GM18907 (cell line): Measurements from ENCODE around the gene UBTD1.
A peak's percentile ranks its signal among the peaks of the same experiment; 100 is the strongest.
"Not testable (repeated sequence)": the region's sequence is repeated elsewhere in the genome, so short reads cannot be mapped to it uniquely, and the experiment has no call there.

Experiments used
- ATAC-seq: cut with Tn5 transposase; IDR thresholded peaks from one replicate; pipeline ENCODE4 v1.9.1; 2021; ENCODE audit warnings: mild to moderate bottlenecking, moderate library complexity; ENCODE audit not compliant: unreplicated experiment

UBTD1 gene

GRCh38 chr10:97537186-97537869 lies 38.6 kb downstream of the UBTD1 start:
- ATAC-seq: no peak

DNA sequence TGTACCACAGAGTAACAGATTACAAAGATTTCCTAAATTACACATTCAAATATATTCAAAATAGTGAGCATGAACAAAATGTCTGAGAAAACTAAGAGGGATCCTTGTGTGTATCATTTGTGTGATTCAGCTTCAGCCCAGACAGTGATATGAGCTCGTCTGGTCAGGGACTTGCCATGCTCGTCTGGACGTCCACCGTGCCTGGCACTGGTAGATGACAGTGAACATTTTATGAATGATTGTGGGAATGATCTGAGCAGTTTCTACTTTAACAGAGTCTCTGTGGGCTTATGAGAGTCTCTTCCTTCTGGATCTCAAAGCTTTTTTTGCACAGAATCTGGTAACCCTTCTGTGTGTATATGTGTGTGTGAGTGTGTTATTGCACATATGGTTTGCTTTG lies 39.7 kb downstream of the UBTD1 start:
- no peak for ATAC-seq

- ATAC-seq: no peak
Observed at GRCh38 chr10:97538839-97539238, 40.1 kb downstream of the UBTD1 start.

GRCh38 chr10:97539523-97540200 lies 40.9 kb downstream of the UBTD1 start:
- no peak for ATAC-seq

DNA sequence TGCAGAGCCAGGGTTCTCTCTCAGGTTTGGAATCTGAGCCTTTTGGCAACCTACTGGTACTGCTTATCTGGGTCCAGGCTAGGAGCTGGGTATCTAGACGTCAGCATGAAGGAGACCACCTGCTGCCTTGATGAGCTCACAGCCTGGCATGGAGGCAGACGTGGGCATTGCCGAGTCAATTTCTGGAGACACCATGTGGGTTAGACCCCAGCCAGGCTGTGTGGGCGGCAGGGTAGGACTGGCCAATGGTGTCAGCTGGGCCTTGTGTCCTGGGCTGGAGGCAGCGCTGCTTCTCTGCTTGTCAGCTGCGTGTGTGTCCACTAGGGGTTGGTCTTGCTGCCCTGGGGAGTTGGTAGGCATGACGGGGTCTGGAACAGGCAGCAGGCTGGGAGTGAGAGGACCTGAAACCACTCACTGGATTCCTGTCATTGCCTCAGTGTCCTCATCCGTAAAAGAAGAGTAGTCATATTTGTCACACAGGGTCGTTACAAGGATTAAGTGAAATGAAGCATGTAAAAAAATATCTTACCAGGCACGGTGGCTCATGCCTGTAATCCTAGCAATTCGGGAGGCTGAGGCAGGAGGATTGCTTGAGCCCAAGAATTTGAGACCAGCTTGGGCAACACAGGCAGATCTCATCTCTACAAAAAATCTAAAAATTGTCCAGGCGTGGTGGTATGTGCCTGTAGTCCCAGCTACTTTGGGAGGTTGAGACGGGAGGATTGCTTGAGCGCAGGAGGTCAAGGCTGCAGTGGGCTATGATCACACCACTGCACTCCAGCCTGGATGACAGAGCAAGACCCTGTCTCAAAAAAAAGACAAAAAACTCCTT lies 42.2 kb downstream of the UBTD1 start:
- ATAC-seq: no peak

DNA sequence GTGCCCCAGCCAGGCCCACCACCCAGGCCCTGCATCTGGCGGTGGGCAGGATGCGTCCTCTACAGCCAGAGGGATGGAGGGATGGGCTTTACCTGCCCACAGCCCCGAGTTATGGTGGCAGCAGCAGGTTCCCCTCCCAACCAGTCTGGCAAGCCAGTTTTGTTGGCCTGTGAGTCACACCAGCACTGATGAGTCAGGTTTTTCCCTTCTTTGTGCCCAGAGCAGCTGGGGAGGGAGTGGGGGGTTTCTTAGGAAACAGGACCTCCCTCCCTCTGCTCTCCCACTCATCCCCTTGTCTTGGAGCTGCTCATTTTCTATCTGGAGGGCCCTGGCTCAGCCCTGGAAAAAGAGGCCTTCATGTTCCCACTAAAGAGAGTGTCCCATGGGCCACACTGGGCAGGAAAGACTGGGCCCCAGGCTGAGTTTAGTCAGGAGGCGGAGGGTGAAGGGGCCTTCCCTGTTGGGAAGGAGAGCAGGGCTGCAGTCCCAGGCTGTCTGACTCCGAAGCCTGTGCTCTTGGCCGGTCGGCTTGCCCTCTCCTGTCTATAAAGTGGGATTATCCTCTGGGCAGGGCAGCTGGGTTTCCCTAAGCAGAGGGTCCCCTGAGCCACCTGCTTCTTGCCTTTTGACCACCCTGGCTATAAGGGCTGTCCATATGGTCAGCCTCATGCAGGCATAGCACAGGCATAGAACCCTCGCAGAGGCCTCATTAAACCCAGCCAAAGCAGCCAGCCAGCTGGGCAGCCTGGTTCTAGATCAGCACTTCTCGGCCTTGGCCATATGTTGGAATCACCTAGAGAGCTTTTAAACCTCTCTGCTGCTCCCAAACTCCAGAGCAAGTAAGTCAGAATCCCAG lies 43.7 kb downstream of the UBTD1 start:
- ATAC-seq: no peak

- ATAC-seq: no peak
Observed at GRCh38 chr10:97543025-97543546, 44.4 kb downstream of the UBTD1 start.

- no peak for ATAC-seq
Observed at GRCh38 chr10:97546456-97547270, 47.9 kb downstream of the UBTD1 start.

DNA sequence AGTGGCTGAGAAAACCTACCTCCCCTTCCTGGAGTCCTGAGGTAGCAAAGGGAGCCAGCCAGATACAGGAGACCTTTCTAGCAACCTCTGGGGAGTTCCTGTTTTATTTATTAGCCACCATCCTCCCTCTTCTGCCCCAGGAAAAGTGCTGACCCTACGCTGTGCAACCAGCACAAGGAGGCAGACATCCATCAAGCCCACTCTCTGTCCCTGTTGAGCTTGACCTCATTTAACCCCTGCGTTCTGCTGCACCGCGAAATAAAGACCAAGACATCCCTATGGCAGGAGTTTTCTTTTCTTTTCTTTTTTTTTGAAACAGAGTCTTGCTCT lies 48.5 kb downstream of the UBTD1 start:
- no peak for ATAC-seq

- ATAC-seq: no peak
Observed at GRCh38 chr10:97547962-97548361, 49.2 kb downstream of the UBTD1 start.

GRCh38 chr10:97548828-97549455 lies 50.2 kb downstream of the UBTD1 start:
- ATAC-seq: no peak

DNA sequence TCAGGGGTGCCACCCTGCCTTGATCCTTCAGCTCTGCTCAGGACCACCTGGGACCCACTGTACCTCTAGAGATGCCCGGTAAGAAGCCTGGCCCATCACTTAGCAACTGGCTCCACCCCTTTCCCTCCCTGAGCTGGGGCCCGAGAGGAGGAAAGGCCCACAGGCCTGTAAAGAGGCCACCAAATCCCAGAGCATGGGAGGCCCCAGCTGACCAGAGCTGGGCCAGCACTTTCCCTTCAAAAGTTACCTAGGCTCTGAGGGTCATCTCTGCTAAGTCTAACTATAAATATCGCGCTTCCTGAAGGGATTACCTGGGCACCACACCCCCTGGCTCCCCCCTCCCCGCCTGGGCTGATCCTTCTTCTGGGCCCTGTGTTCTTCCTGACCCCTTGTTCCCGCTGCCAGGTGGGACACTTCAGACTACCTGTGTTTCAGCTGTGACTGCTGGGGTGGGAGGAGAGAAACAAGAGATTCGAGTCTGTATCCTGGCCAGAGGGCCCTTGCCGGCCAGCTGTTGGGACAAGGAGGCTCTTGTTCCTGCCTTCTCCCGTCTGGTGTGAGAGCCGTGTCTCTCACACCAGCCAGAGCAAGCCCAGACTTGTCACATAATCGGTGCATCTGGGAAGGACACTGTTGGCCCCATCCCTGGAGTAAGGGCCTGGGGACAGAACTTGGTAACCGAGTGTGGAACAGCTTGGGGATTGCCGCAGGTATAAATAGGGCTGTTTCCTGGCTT lies 51.0 kb downstream of the UBTD1 start:
- no peak for ATAC-seq

DNA sequence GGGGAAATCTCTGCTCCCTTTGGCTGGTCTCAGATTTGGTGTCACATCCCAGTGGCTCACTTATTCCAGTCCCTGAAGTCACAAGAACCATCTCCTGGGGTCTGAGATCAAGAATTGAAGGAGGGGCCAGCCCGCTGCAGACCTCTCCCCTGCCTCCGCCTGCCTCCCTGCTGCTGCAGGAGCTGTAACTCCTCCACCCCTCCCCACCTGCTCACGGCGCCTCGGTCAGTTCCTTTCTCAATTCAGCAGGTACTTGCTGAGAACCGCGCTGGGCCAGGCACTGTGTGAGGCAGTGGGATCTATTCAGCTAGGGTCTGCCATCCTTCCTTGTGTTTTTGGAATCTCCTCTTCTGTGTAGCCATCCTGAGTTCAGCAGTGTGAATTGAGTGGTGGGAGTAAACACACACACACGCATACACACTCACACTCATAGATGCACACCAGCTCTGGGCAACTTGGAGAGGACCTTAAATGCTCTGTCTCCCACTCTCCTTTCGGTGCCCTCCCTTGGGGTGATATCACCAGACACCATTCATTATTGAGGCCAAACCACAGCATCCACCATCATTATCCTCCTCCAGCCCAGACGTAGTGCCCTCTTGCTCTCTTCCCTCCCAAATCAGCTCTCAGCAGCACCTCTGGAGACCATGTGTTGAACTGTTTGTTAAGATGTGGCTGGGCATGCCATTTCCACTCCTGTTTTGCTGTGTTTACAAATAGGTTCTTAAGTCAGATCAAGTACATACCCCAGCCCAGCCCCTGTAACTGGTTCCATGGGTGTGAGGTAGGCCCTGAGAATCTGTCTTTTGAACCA lies 51.8 kb downstream of the UBTD1 start:
- no peak for ATAC-seq

DNA sequence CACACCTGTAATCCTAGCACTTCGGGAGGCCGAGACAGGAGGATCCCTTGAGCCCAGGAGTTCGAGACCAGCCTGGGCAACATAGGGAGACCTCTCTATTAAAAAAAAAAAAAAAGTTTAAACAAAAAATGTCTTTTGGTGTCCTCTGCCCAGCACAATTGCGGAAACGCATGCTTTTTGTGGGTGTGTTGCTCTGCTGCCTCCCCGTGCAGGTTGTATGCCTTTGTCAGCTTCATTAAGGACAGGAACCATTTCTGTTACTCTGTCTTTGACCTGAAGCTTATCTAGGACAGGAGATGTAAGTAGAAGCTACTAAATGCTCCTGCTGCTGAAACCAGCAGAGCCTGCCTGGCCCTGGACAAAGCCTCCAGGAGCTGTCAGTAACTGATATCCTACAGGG lies 52.5 kb downstream of the UBTD1 start:
- no peak for ATAC-seq

DNA sequence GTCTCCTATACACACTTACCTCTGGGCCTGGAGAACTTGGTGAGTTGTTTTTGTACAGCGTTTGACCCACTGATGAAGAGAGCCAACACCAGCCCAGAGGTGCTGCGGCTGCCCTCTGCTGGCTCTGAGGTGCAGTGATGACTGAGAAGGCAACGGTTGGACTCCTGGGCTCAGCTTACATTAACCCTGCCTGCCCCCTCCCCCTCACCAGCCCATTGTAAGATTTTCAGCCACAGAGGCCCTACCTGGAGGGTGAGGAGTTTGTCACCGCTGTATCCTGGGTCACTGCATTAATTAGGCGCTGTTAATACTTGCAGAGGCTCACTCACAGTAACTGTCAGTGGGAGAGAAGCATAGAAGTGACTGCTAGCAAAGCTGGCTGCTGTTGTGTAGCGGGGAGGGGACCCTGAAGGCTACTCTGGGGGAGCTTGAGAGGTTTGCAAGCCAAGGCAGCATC lies 54.9 kb downstream of the UBTD1 start:
- ATAC-seq: peak; percentile 48

GRCh38 chr10:97554336-97554735 lies 55.6 kb downstream of the UBTD1 start:
- ATAC-seq: not testable (repeated sequence)

GRCh38 chr10:97555541-97555940 lies 56.8 kb downstream of the UBTD1 start:
- ATAC-seq: not testable (repeated sequence)
